HFFc6 (cell line): Measurements from ENCODE around the gene DUSP15. TPM values are rescaled to one million over a fixed set of nuclear protein-coding genes. Genes with fewer than 3 reads are reported as not detected.

Source experiments
- DNase-seq: peaks from one replicate; pipeline ENCODE4 v3.0.0-alpha.2; 2018
- H3K27ac Mint-ChIP-seq: 2 replicates; pipeline ENCODE4 v1.8.0; 2020; ENCODE audit warnings: mild to moderate bottlenecking, mixed read lengths
- H3K27me3 Mint-ChIP-seq: 2 replicates; pipeline ENCODE4 v1.8.0; 2021; ENCODE audit warnings: mild to moderate bottlenecking, moderate library complexity, mixed read lengths; ENCODE audit not compliant: insufficient read depth
- H3K36me3 Mint-ChIP-seq: 2 replicates; pipeline ENCODE4 v1.8.0; 2021; ENCODE audit warnings: low read depth, mixed read lengths
- H3K4me1 Mint-ChIP-seq: 2 replicates; pipeline ENCODE4 v1.8.0; 2020; ENCODE audit warnings: low read depth, mixed read lengths
- H3K4me3 Mint-ChIP-seq: 2 replicates; pipeline ENCODE4 v1.8.0; 2020; ENCODE audit warnings: mild to moderate bottlenecking, moderate library complexity, mixed read lengths
- H3K9me3 Mint-ChIP-seq: 2 replicates; pipeline ENCODE4 v1.8.0; 2020; ENCODE audit warnings: mild to moderate bottlenecking, mixed read lengths
- total RNA-seq, 6 experiments: library from RNA; stranded (reverse); fragmentation: NEBNext Ultra II Directional; extraction: Animal tissue kit (Norgen Biotek cat#: 25700); gene quantifications; 2 replicates in 1 of 6; 3 replicates in 5 of 6; pipeline ENCODE4 v1.2.3, GENCODE V29; 2021
- TF ChIP-seq, protein P1 (sequence below): fragments of 200-600 bp; sonication (generic); IDR thresholded peaks from 2 replicates; pipeline ENCODE4 v1.5.0; 2021; ENCODE audit warnings: antibody characterized with exemption, mild to moderate bottlenecking

DUSP15 gene
- total RNA-seq, 6 experiments from 2014 or later = not detected

DNA sequence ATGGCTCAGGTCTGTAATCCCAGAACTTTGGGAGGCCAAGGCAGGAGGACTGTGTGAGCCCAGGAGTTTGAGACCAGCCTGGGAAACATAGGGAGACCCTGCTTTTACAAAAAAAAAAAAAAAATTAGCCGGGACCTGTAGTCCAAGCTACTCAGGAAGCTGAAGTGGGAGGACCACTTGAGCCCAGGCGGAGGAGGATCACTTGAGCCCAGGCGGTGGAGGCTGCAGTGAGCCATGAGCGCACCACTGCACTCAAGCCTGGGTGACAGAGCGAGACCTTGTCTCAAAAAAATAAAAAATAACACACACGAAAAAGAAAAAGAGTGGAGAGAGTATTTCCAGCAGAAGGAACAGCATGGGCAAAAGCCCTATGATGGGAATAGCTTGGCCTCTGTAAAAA, 2.1 kb upstream of the DUSP15 start:
- Mint-ChIP-seq H3K9me3 (no peaks in the 10 kb centered on the region), H3K27ac (no peak overlapping the region), H3K4me1 (peaks cover 7% of the 10 kb centered on the region), H3K27me3 (peaks cover 53% of the 10 kb centered on the region), H3K36me3 (no peaks in the 10 kb centered on the region), H3K4me3 (no peak overlapping the region)
- no peak for DNase-seq
- TF ChIP-seq, protein P1, sequence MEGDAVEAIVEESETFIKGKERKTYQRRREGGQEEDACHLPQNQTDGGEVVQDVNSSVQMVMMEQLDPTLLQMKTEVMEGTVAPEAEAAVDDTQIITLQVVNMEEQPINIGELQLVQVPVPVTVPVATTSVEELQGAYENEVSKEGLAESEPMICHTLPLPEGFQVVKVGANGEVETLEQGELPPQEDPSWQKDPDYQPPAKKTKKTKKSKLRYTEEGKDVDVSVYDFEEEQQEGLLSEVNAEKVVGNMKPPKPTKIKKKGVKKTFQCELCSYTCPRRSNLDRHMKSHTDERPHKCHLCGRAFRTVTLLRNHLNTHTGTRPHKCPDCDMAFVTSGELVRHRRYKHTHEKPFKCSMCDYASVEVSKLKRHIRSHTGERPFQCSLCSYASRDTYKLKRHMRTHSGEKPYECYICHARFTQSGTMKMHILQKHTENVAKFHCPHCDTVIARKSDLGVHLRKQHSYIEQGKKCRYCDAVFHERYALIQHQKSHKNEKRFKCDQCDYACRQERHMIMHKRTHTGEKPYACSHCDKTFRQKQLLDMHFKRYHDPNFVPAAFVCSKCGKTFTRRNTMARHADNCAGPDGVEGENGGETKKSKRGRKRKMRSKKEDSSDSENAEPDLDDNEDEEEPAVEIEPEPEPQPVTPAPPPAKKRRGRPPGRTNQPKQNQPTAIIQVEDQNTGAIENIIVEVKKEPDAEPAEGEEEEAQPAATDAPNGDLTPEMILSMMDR = no peak

DNA sequence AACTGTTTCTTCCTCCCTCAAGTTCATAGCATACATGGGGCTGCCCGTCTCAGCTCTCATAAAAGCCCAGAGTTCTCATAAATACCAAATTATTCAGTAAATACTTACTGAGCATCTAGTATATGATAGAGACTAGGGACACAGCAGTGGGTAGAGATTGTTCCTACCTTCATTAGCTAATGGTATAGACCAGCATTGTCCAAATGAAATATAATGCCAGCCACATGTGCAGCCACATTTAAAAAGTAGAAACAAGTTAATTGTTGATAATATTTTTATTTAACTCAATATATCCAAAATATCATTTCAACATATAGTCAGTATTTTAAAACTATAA, 1.3 kb upstream of the DUSP15 start:
- no peak for DNase-seq
- peaks cover 7% of the 10 kb centered on the region for H3K4me1 Mint-ChIP-seq
- H3K9me3 Mint-ChIP-seq = no peaks in the 10 kb centered on the region
- TF ChIP-seq, protein P1 = no peak
- H3K27ac Mint-ChIP-seq = no peak overlapping the region
- no peaks in the 10 kb centered on the region for H3K36me3 Mint-ChIP-seq
- H3K27me3 Mint-ChIP-seq = peaks cover 54% of the 10 kb centered on the region
- H3K4me3 Mint-ChIP-seq = no peak overlapping the region

DNA sequence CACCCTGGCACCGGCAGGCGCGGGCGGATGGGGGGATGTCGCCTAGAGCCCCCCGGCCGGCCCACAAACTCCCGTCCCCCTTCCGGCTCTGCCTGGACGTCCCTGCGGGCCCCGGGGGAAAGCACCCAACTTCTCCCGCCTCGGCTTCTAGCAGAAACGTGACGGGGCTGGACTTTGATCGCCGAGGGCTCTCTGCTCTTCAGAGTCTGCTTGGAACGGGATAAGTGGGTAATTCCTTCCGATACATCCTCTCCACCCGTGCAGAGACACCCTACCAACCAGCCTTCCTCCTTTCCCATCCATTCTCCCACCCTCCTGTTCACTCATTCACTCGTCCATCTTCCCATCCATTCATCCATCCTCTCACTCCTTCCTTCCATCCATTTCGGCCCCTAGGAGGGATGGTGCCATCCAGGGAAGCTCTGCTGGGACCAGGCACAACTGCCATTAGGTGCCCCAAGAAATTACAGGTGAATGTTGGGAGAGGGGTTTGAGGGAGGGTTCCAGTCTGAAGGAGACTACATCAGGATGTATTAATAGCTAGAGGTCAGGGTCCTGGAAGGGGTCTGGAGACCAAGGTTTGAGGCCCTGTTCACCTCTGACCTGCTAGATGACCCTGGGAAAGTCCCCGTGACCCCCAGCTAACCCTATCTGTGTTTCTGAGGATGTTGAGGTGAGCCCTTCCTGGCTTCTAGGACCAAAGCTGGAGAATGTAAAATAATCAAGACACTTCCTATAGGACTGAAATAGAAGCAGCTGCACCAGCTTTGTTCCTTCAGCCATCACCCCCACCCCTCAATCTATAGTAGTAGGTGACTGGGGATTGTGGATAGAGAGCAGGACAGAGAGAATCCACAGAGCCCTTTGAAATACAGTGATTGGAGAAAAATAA, 645 bp upstream of the DUSP15 start:
- TF ChIP-seq, protein P1 = no peak
- Mint-ChIP-seq H3K27ac (no peak overlapping the region), H3K4me1 (peaks cover 7% of the 10 kb centered on the region), H3K4me3 (peak overlapping the region; percentile 14; the same call in 1 of the 2 replicates), H3K27me3 (peaks cover 57% of the 10 kb centered on the region), H3K9me3 (no peaks in the 10 kb centered on the region), H3K36me3 (no peaks in the 10 kb centered on the region)
- DNase-seq = no peak

DNA sequence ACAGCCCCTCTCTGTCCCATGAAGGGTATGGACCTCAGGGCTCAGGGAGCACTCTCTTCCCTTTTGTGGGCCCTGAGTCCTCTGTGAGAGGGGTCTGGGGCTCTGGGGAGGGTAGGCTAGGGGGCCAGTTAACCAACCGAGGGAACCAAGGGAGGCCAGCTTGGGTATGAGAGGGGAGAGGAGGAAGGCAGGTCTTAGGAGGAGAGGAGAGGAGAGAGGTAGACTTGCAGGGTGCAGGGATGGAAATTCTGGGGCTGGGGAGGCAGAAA, 720 bp downstream of the DUSP15 start:
- Mint-ChIP-seq H3K4me3 (peak overlapping the region; percentile 75), H3K27ac (no peak overlapping the region)
- TF ChIP-seq, protein P1 = no peak

DNA sequence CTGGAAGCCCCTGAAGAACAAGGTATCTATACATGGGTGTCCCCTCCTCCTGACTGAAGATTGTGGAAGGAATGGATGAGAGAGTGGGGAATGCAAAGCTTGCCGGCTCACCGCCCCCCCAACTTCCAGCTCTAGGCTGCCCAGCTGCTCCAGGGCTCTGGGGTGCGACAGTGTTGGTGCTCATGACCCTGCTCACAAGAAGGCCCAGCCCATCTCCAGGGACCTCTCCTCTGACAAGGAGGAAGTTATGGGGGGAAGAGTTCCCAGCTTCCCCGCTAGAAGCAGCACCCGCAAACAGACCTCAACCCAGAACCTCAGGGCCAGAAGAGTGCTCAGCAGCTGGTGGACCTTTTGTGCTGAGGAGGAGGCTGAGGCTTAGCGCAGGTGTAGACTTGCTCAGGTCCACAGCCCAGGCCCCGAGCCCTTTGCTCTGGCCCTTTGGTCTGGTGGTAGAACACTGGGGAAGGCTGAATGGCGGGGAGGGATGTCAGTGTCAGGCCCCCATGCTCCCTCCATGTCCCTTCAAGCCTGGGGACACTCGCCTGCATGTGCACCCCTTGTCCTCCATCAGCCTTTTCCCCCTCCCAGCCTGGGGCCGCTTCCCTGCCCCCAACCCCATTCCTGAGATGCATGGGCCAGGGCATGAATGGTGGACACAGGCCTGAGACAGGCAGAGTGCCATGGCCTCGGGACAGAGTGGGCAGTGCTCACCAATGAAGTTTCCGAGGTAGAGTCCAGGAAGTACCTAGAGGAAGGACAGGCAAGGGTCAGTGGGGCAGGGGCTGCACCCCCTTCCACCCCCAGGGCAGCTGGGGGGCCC, 1.3 kb downstream of the DUSP15 start:
- H3K4me3 Mint-ChIP-seq = no peak overlapping the region; the same call in 1 of the 2 replicates
- TF ChIP-seq, protein P1 = no peak
- H3K9me3 Mint-ChIP-seq = no peaks in the 10 kb centered on the region
- H3K4me1 Mint-ChIP-seq = peaks cover 7% of the 10 kb centered on the region
- H3K27ac Mint-ChIP-seq = no peak overlapping the region
- peaks cover 51% of the 10 kb centered on the region for H3K27me3 Mint-ChIP-seq
- H3K36me3 Mint-ChIP-seq = no peaks in the 10 kb centered on the region
- no peak for DNase-seq

More for the DNA sequence above, 720 bp downstream of the DUSP15 start:
- no peaks in the 10 kb centered on the region for H3K9me3 Mint-ChIP-seq
- DNase-seq = no peak
- peaks cover 7% of the 10 kb centered on the region for H3K4me1 Mint-ChIP-seq
- peaks cover 56% of the 10 kb centered on the region for H3K27me3 Mint-ChIP-seq
- H3K36me3 Mint-ChIP-seq = no peaks in the 10 kb centered on the region
